Vagina (tissue), 2 donors: Measurements from ENCODE around the gene RHOT2.

Experiments used
- CTCF ChIP-seq, 3 experiments: fragments of 450-650 bp in 2 of 3; fragments of 200-600 bp in 1 of 3; sonication (generic) in 1 of 3; IDR thresholded peaks; one replicate each; pipeline ENCODE4 v1.5.1; 2017 to 2019; ENCODE audit warnings: antibody characterized with exemption in 3 of 3, mild to moderate bottlenecking in 2 of 3, moderate library complexity in 2 of 3
- POLR2AphosphoS5 ChIP-seq, 2 donors: sonication (generic); formaldehyde crosslinking; IDR thresholded peaks; one replicate each; pipeline ENCODE4 v1.9.0; 2017; ENCODE audit warnings: antibody characterized with exemption in 2 of 2, mild to moderate bottlenecking in 2 of 2, low read depth in 1 of 2; ENCODE audit not compliant: insufficient read depth in 1 of 2

DNA sequence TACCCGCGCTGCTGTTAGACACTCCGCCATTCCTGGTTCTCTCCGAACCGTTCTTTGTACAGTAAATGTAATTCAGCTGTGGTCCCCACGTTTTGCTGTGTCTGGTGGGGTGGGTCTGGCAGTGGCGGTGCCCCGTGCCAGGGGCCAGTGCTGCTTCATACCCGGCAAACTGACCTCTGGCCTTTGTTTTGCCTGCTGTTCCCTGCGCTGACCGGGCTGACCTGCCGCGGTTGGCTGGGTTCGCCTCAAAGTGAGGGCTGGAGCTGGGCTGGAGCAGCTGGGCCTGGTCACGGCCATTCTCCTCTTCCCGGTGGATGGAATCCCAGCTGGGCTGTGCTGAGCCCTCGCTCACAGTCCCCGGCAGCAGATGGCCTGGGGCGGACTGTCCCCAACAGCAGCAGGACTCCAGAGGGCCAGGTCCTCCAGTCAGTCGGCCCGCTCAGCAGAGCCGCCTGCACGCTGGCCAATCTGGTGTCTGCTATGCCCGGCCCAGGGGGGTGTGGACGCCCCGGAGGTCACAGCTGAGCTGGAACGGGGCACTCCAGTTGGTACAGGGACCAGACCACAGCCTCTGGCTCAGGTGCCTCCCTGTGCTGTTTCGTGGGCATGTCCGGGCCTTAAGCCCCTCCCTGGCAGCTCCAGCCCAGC, 38.6 kb upstream of the RHOT2 start:
- no peak for TF ChIP-seq CTCF (IDR thresholded peaks at IDR 0.05)
- no peak for TF ChIP-seq POLR2AphosphoS5 (IDR thresholded peaks at IDR 0.05; ENCODE audit: insufficient read depth in 1 of 2, low read depth in 1 of 2)
